Cardiac septum (tissue), 1 donor: Measurements from ENCODE around the gene B3GNT8. TPM values are rescaled to one million over a fixed set of nuclear protein-coding genes. Genes with fewer than 3 reads are reported as not detected.
A peak's percentile ranks its signal among the peaks of the same experiment; 100 is the strongest.
"Not testable (repeated sequence)": the region's sequence is repeated elsewhere in the genome, so short reads cannot be mapped to it uniquely, and the experiment has no call there.

ENCODE experiments used
- DNase-seq: peaks from one replicate; pipeline ENCODE4 v3.0.0-alpha.2; 2020; ENCODE audit warnings: low spot score
- intact Hi-C: fragments of 100-400 bp; cut with DNase I; formaldehyde crosslinking; loops from one replicate; pipeline ENCODE4 v1.14.0; 2022
- long read RNA-seq: library from polyadenylated mRNA; unstranded; transcript quantifications from one replicate; pipeline ENCODE4 v2.0.0, GENCODE V29; 2021
- total RNA-seq: library from RNA; stranded (reverse); fragmentation: NEBNext Ultra II Directional; extraction: Animal tissue kit (Norgen Biotek cat#: 25700); gene quantifications from one replicate; pipeline ENCODE4 v1.2.1, GENCODE V29; 2021
- donor health status: DM: no; HTN: no; CAD: no.

The B3GNT8 gene
- 3.9 TPM for total RNA-seq
- long read RNA-seq, partial matches to known transcripts, result 6 of 11 reads
- long read RNA-seq, other reads (novel, unspliced or antisense), result 4 of 11 reads

DNA sequence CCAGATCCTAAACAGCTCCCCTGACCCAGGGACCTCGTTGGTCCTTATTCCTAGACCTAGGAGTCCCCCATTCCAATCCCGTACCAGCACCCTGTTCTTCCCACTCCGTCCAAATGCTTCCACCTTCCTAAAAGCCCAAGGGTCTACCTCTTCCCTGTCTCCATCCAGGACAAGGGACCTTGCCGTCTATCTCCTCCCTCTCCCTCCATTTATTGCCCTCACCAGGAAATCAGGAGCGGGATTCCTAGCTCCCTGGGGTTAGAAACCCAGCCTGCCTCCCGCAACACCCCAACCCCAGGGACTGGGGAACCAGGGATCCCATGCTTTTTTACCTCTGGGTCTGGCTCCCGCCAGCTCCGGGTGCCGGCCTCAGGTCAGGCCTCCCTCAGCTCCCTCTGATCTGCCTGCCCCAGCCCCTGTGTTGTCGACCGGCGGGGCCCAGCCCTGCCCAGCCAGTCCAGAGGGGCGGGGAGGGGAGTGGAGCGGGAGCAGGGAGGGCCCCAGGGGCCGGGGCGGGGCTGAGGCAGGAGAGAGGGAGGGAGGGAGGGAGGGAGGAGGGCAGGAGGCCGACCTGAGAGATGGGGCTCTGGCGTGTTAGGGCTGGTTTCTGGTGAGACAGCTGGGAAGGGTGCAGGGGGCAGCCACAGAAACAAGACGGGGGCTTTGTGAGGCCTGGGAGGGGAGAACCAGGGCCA, at the start of gene B3GNT8:
Gene B3GNT8 (minus strand): TSS at position 423 of the 695 bp plus-strand sequence. CDS start 596 bp downstream, outside the sequence.
- DNase-seq, result peak; percentile 96
- intact Hi-C loops, result loop anchor here (2.0 to 5.0 kb wide), 3 partner anchors 16 to 165 kb away; partner anchors contain the start of gene HNRNPUL1

GRCh38 chr19:41476583-41476982, 49.4 kb upstream of the B3GNT8 start:
- intact Hi-C loops, result no loop called here
- no peak for DNase-seq

GRCh38 chr19:41463257-41464256, 36.4 kb upstream of the B3GNT8 start:
- intact Hi-C loops, DNase-seq: not testable (repeated sequence)

GRCh38 chr19:41462497-41462896, 35.3 kb upstream of the B3GNT8 start:
- intact Hi-C loops, result no loop called here
- no peak for DNase-seq

DNA sequence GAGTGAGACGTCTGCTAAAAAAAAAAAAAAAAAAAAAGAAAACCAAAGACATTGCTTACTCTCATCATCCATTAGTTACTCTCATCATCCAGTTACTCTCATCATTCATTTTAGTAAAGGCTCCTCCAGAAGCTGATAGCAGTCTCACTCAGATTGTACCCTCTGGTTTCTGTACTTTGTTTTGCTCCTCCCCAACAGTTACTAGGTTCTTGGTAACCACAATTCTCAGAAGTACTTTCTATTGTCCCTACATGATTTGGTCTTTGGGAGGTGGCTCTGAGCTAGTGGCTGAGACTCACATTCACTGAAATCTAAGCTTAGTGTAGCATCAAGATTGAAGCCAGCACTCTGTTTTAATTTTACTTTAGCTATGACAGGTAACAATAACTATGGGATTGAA, 30.1 kb upstream of the B3GNT8 start:
- intact Hi-C loops, result no loop called here

DNA sequence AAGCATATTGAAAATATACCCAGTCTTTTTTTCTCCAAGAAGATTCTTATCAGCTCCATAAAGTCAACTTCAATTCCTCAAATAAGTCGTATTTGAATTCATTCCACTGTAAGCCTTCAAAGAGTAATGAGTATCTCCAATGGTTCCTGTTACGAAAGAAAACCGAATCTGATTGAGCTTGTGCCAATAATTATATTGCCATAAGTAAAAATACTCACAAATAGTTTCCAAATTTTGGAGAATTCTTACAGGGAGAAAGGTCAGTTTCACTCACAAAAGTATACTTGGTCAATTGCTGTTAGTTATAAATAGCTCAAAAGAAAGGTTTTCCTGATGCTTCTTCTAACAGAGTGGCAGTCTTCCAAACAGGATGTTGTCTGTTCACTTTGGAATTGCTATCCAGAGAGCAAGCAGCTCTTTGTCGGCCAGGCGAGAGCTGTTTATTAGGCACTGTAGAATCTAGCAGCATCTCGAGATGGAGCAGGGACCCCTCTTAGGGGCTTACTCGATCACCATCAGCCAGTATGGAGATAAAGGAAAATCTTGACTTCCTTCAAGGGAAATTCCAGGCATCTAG, 29.3 kb upstream of the B3GNT8 start:
- intact Hi-C loops, result loop anchor here (1.0 kb wide), 1 partner anchor 23 kb away; no protein-coding TSS in a partner anchor
- DNase-seq, result no peak

More for the DNA sequence above, 30.1 kb upstream of the B3GNT8 start:
- no peak for DNase-seq

- intact Hi-C loops, result loop anchor here (1.0 kb wide), 1 partner anchor 23 kb away; no protein-coding TSS in a partner anchor
These were observed 28.8 kb upstream of the B3GNT8 start for GRCh38 chr19:41455936-41456335.

GRCh38 chr19:41452584-41453275, 25.6 kb upstream of the B3GNT8 start:
- no peak for DNase-seq
- intact Hi-C loops, result no loop called here

More at GRCh38 chr19:41455936-41456335, 28.8 kb upstream of the B3GNT8 start:
- DNase-seq, result no peak

- no peak for DNase-seq
These were observed 22.6 kb upstream of the B3GNT8 start for GRCh38 chr19:41449865-41450178.

GRCh38 chr19:41449079-41449864, 22.1 kb upstream of the B3GNT8 start:
- intact Hi-C loops, result loop anchor here (1.0 to 2.0 kb wide), 2 partner anchors 88 to 114 kb away; no protein-coding TSS in a partner anchor
- DNase-seq, result peak; percentile 90

More at GRCh38 chr19:41449865-41450178, 22.6 kb upstream of the B3GNT8 start:
- intact Hi-C loops, result loop anchor here (1.0 to 2.0 kb wide), 2 partner anchors 87 to 113 kb away; no protein-coding TSS in a partner anchor

DNA sequence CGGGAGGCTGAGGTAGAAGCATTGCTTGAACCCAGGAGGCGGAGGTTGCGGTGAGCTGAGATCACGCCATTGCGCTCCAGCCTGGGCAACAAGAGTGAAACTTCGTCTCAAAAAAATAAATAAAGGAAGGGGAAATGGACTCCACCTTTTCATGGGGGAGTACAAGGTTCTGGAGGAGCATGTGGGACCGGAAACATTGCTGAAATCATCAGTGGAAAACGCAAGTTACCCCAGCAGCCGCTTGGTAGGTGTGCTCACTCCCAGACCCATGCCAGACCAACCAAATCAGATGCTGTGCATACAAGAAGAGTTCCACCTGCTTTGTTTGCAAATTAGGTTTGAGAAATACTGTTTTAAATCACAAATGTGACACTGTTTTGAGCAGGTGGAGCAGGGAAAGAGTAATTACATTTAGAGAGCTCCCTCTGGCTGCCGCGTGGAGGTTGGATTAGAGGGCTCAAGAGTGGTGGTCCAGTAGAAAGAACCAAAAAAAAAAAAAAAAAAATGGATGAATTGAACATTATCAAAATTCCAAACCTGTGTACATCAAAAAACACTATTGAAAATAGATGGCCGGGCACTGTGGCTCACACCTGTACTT, 20.7 kb upstream of the B3GNT8 start:
- no peak for DNase-seq
- intact Hi-C loops, result loop anchor here (2.0 kb wide), 1 partner anchor 89 kb away; no protein-coding TSS in a partner anchor

GRCh38 chr19:41445575-41445974, 18.4 kb upstream of the B3GNT8 start:
- intact Hi-C loops, result no loop called here
- no peak for DNase-seq

- intact Hi-C loops, result no loop called here
- DNase-seq, result peak; percentile 50
These were observed 16.8 kb upstream of the B3GNT8 start for GRCh38 chr19:41443813-41444455.

DNA sequence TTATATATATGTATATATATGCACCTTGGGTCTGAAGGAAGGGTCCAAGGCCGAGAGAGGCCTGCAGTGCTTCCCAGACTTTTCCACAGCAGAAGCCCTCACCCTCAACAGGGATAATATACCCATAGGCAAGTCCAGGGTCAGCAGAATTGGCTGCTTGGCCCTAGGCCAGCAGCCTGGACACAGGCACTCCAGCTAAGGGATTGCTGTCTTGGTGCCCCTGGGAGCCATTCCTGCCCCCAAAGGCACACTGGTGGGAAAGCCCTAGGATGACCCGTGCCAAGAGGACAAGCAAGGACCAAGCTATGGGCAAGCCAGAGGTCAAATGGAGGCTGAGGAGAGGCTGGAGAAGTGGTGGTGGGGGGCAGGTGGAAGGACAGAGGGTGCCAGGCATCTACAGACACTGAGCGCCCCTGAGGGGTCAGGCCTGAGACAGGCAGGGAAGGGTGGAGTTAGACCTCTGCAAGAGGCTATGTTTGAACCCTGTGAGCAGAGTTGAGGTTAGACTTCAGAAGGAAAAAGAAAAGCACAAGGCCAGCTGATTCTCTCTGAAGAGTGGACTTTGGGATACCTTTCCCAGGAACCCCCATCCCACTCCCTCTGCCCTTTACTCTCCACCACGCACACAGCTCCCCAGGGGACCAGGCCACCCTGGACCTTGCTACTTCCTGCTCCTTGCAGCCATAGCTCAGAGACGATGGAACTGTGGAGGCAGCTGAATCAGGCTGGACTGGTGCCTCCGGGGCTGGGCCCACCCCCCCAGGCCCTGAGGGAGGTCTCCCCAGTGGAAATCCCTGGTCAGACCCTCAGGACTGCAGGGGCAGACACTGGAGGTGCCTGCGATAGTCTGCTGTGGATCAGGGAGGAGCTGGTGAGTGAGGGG, 15.5 kb upstream of the B3GNT8 start, which contains the start of gene ERICH4:
Gene ERICH4 (plus strand): TSS at position 684 of the 883 bp plus-strand sequence. CDS start 14 bp downstream, at position 698.
- peak; percentile 66 for DNase-seq
- intact Hi-C loops, result no loop called here

- intact Hi-C loops, result no loop called here
These were observed 14.3 kb upstream of the B3GNT8 start for GRCh38 chr19:41441321-41441945.

More at GRCh38 chr19:41441321-41441945, 14.3 kb upstream of the B3GNT8 start:
- peak; percentile 24 for DNase-seq
